Colonic mucosa (tissue), 4 donors: ENCODE data around the gene TM2D1. TPM values are rescaled to one million over a fixed set of nuclear protein-coding genes. Genes with fewer than 3 reads are reported as not detected.
A peak's percentile ranks its signal among the peaks of the same experiment; 100 is the strongest.

Experiments
- DNase-seq: peaks from one replicate; pipeline ENCODE4 v3.0.0-alpha.2; 2020
- H3K27ac ChIP-seq: fragments of 200-600 bp; one replicate; pipeline ENCODE4 v1.8.0; 2021
- H3K27me3 ChIP-seq: fragments of 200-600 bp; one replicate; pipeline ENCODE4 v1.8.0; 2021
- H3K36me3 ChIP-seq: fragments of 200-600 bp; one replicate; pipeline ENCODE4 v1.8.0; 2021
- H3K4me1 ChIP-seq: fragments of 200-600 bp; one replicate; pipeline ENCODE4 v1.8.0; 2021; ENCODE audit warnings: mild to moderate bottlenecking
- H3K4me3 ChIP-seq: fragments of 200-600 bp; one replicate; pipeline ENCODE4 v1.8.0; 2021
- H3K9ac ChIP-seq, 2 donors: one replicate each; pipeline ENCODE4 v1.7.0; 2013; ENCODE audit warnings: control low read depth in 2 of 2, low read depth in 2 of 2, low read length in 2 of 2
- H3K9me3 ChIP-seq: fragments of 200-600 bp; one replicate; pipeline ENCODE4 v1.8.0; 2021
- CTCF ChIP-seq: fragments of 200-600 bp; IDR thresholded peaks from one replicate; pipeline ENCODE4 v1.8.0; 2022; ENCODE audit warnings: antibody characterized with exemption, mild to moderate bottlenecking
- intact Hi-C: fragments of 100-400 bp; cut with DNase I; formaldehyde crosslinking; loops from one replicate; pipeline ENCODE4 v1.14.1; 2022
- total RNA-seq, 2 donors: library from RNA; stranded (reverse); fragmentation: NEBNext Ultra II Directional in 1 of 2; extraction: Animal tissue kit (Norgen Biotek cat#: 25700) in 1 of 2; gene quantifications; one replicate each; pipeline ENCODE4 v1.2.1, GENCODE V29; 2021
- donor health status: healthy.
- donor health status: DM: no; HTN: no; CAD: no.
- donor health status: DM: no; HTN: no; CAD: no.

The TM2D1 gene
- total RNA-seq, 2 donors from 2014 or later: 31.2 to 47.4 TPM

GRCh38 chr1:61648983-61649742, 75.8 kb downstream of the TM2D1 start:
- no peak overlapping the region for H3K27ac ChIP-seq
- H3K4me3 ChIP-seq: no peak overlapping the region
- no peaks in the 10 kb centered on the region for H3K36me3 ChIP-seq
- DNase-seq: no peak
- no peaks in the 10 kb centered on the region for H3K4me1 ChIP-seq
- no peak overlapping the region for H3K9ac ChIP-seq
- no peaks in the 10 kb centered on the region for H3K27me3 ChIP-seq
- no peaks in the 10 kb centered on the region for H3K9me3 ChIP-seq
- intact Hi-C loops: loop anchor here (10.0 kb wide), 1 partner anchor 604 kb away; no protein-coding TSS in a partner anchor
- no peak for TF ChIP-seq CTCF

- H3K36me3 ChIP-seq: no peaks in the 10 kb centered on the region
- intact Hi-C loops: loop anchor here (10.0 kb wide), 1 partner anchor 602 kb away; no protein-coding TSS in a partner anchor
- H3K27ac ChIP-seq: no peak overlapping the region
- H3K9ac ChIP-seq: no peak overlapping the region
- H3K4me3 ChIP-seq: no peak overlapping the region
- H3K4me1 ChIP-seq: no peaks in the 10 kb centered on the region
- H3K9me3 ChIP-seq: no peaks in the 10 kb centered on the region
- no peaks in the 10 kb centered on the region for H3K27me3 ChIP-seq
- TF ChIP-seq CTCF: no peak
- peak; percentile 38 for DNase-seq
Observed at GRCh38 chr1:61647142-61647541, 77.8 kb downstream of the TM2D1 start.

DNA sequence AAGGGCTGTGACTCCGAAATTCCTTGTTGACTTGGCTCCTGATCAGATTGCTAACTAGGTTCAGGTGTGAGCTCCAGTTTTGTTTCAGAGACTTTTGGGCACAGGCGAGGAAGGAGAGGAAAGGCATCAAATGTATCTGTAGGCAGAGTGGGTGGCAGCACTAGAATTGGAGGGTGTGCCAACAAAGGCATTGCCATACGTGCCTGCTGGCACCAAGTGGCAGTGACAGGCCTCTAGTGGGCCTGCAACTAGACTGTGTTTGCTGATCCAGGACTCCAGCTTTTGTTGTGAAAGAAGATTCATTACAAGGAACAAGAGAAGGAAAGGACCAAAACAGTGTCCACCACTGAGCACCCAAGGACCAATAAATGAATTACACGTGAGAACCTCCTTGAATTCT, 79.5 kb downstream of the TM2D1 start:
- intact Hi-C loops: loop anchor here (10.0 kb wide), 1 partner anchor 601 kb away; no protein-coding TSS in a partner anchor
- Histone ChIP-seq H3K4me3 (no peak overlapping the region), H3K9ac (no peak overlapping the region), H3K4me1 (no peaks in the 10 kb centered on the region), H3K27ac (no peak overlapping the region), H3K9me3 (no peaks in the 10 kb centered on the region), H3K36me3 (no peaks in the 10 kb centered on the region), H3K27me3 (no peaks in the 10 kb centered on the region)
- DNase-seq: no peak
- no peak for TF ChIP-seq CTCF

- Histone ChIP-seq H3K27me3 (no peaks in the 10 kb centered on the region), H3K27ac (no peak overlapping the region), H3K4me3 (no peak overlapping the region), H3K36me3 (no peaks in the 10 kb centered on the region), H3K9me3 (no peaks in the 10 kb centered on the region), H3K9ac (no peak overlapping the region), H3K4me1 (no peaks in the 10 kb centered on the region)
- DNase-seq: no peak
- TF ChIP-seq CTCF: no peak
- intact Hi-C loops: loop anchor here (10.0 kb wide), 1 partner anchor 600 kb away; no protein-coding TSS in a partner anchor
Observed at GRCh38 chr1:61644303-61644702, 80.6 kb downstream of the TM2D1 start.

DNA sequence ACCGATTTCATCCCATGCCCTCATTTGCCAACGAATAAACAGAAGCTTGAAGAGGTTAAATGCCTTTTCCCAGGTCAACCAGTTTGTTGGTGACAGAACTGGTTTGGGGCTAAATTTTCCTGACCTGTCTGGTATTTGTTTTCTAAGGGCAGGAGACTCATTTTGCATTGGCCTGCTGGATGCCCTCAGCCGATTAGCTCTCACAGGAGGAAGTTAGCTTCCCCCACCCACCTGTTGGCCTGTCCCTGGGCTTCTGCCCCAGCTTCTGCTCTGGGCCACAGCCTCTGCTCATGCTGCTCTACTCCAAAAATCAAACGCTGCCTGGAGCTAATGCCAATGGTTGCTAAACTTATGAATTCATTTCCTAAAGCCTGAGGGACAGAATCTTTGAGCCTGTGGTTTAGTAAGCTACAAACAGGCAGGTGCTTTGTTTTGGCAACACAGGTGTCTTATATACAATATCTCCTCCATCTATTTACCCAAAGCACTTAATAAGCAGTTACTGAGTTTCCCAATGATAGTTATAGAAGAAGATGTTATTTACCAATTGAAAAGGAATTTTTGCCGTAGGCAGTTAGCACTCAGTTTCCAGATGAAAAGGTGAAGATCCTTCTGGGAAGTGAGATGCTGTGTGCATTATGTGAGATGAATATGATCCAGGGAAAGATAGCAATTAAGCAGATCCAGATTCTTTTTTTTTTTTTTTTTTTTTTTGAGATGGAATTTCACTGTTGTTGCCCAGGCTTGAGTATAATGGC, 82.3 kb downstream of the TM2D1 start:
- Histone ChIP-seq H3K4me3 (no peak overlapping the region), H3K27ac (no peak overlapping the region), H3K9ac (no peak overlapping the region), H3K9me3 (no peaks in the 10 kb centered on the region), H3K4me1 (no peaks in the 10 kb centered on the region), H3K27me3 (no peaks in the 10 kb centered on the region), H3K36me3 (no peaks in the 10 kb centered on the region)
- DNase-seq: no peak
- no peak for TF ChIP-seq CTCF
- intact Hi-C loops: loop anchor here (10.0 kb wide), 1 partner anchor 598 kb away; no protein-coding TSS in a partner anchor
